NB4 (cell line): ENCODE measurements around the gene BUB1.
"Not testable (repeated sequence)": the region's sequence is repeated elsewhere in the genome, so short reads cannot be mapped to it uniquely, and the experiment has no call there.

ENCODE experiments used
- DNase-seq: peaks from one replicate; pipeline ENCODE4 v3.0.0; 2010; ENCODE audit warnings: low read depth
- H3K4me3 ChIP-seq: one replicate; pipeline ENCODE4 v1.5.1; 2011; ENCODE audit warnings: mild to moderate bottlenecking, low read depth, low read length, moderate library complexity
- MYC ChIP-seq: IDR thresholded peaks from 2 replicates; pipeline ENCODE4 v1.6.1; 2011; ENCODE audit warnings: low read depth, low read length
- POLR2A ChIP-seq: IDR thresholded peaks from 2 replicates; pipeline ENCODE4 v1.6.1; 2011; ENCODE audit warnings: mild to moderate bottlenecking; ENCODE audit not compliant: insufficient read length; ENCODE audit errors: extremely low read depth
- TF ChIP-seq, protein P1 (sequence below): IDR thresholded peaks from one replicate; pipeline ENCODE4 v1.5.1; 2012; ENCODE audit warnings: low read depth, low read length
- TF ChIP-seq, protein P2 (sequence below): IDR thresholded peaks from 2 replicates; pipeline ENCODE4 v1.6.1; 2011; ENCODE audit warnings: low read depth, low read length

BUB1 gene

GRCh38 chr2:110691612-110692258 lies 13.9 kb upstream of the BUB1 start:
- no peak for DNase-seq
- TF ChIP-seq MYC = no peak
- TF ChIP-seq, protein P1, sequence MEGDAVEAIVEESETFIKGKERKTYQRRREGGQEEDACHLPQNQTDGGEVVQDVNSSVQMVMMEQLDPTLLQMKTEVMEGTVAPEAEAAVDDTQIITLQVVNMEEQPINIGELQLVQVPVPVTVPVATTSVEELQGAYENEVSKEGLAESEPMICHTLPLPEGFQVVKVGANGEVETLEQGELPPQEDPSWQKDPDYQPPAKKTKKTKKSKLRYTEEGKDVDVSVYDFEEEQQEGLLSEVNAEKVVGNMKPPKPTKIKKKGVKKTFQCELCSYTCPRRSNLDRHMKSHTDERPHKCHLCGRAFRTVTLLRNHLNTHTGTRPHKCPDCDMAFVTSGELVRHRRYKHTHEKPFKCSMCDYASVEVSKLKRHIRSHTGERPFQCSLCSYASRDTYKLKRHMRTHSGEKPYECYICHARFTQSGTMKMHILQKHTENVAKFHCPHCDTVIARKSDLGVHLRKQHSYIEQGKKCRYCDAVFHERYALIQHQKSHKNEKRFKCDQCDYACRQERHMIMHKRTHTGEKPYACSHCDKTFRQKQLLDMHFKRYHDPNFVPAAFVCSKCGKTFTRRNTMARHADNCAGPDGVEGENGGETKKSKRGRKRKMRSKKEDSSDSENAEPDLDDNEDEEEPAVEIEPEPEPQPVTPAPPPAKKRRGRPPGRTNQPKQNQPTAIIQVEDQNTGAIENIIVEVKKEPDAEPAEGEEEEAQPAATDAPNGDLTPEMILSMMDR = no peak
- no peak overlapping the region for H3K4me3 ChIP-seq

DNA sequence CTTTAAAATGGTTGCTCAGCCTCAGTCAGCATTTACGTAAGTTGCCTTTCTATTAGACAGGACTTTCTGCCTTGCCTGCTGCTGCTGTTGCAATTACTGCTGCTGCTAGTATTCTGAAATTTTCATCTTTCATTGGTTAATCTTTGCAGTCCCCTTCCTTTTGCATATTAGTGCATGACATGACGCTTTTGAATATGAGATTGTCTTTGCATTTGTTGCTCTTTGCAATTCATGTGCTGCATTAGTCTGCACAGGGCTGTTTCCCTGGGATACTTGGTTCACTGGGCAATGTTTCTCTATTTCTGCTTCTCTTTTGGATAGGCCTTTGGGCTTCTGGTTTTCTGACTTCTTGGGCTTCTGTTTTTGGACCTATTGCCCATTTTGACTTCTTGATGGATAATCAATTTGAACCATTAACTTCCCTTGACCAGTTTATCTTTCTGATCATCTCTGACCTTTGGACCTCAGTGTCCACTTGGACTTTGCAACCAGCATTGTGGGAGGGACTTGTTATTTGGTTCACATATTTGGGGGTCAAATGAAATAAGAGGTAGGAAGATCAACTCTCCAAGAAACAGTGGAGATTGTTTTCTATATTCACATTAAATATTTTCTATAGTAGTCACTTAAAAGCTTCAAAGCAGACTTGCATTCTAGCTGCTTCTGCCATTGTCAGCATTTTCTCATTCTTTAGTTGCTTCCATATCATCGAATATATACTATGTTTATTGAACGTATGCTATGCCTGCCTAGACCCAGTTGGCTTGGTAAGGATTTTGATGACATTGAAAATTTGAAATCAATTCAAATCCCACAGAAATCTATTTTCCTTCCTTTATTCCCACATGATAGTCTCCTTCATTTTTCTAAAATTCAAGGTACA lies 12.5 kb upstream of the BUB1 start:
- no peak overlapping the region for H3K4me3 ChIP-seq
- DNase-seq = no peak
- no peak for TF ChIP-seq MYC
- TF ChIP-seq, protein P1 = no peak
- TF ChIP-seq, protein P2, sequence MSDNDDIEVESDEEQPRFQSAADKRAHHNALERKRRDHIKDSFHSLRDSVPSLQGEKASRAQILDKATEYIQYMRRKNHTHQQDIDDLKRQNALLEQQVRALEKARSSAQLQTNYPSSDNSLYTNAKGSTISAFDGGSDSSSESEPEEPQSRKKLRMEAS = no peak
- no peak for TF ChIP-seq POLR2A

- H3K4me3 ChIP-seq = no peak overlapping the region
- no peak for DNase-seq
- no peak for TF ChIP-seq POLR2A
- TF ChIP-seq, protein P1 = no peak
- no peak for TF ChIP-seq MYC
- TF ChIP-seq, protein P2 = no peak
Observed at GRCh38 chr2:110688594-110689091, 10.8 kb upstream of the BUB1 start.

DNA sequence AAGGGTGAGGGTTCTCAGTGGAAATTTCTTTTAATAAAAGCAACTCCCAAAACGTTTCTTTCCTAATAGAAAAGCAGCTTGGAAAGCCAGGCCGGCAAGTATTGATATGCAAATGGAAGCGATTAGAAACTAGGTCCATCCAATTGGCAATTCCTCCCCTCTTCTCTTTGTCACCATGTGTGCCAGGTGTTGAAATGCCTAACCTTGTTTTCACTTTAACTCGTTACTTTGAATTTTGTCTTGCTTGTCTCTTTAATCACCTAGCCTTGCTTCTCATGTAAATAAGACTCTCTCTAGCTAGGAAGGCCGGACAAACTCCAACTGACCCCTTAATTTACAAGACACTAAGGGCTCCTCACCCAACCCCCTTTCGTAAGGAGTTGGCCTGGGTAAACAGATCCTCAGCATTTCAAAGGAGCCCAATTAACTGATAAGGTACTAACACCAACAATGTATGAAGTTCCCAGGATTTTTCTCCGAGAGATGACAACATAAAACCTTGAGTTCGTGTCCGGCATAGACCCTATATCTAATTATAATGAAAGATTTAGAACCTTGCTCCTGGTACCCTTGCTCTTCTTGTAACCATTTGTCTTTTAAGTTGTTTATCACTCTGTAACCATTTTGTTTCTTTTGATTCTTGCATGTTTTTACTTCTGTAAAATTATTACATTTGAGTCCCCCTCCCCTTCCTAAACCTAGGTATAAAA lies 10.1 kb upstream of the BUB1 start:
- not testable (repeated sequence) for H3K4me3 ChIP-seq, DNase-seq

DNA sequence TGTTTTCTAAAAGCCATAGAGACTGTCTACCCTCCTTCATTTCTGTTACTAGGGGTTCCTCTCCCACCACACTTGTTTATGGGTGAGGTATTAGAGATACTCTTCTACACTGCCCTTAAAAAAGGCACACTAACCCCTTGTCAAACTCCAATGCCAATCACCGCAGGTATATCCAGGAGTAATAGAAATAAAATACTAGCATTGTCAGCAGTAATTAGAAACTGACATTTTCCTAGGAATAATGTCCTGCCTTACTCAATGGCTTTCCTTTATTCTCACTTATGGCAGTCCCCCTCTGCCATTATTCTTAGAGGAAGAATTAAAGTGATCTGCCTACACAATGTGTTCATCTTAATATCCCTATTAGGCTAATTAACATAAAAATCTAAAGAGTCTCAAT lies 5.0 kb upstream of the BUB1 start:
- no peak for TF ChIP-seq MYC
- TF ChIP-seq, protein P1 = no peak
- TF ChIP-seq, protein P2 = no peak
- no peak for TF ChIP-seq POLR2A
- no peak for DNase-seq
- H3K4me3 ChIP-seq = no peak overlapping the region

DNA sequence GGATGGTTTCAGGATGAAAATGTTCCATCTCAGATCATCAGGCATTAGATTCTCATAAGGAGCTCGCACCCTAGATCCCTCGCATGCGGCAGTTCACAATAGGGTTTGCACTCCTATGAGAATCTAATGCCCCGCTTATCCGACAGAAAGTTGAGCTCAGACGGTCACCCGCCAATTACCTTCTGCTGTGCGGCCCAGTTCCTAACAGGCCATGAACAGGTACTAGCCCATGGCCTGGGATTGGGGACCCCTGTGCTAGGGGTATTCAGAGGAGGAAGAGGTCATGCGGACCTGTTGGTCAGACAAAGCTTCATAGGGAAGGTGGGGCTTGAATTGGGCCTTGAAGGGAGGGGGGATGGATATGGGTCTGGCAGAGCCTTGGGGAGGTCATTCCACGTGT lies 4.4 kb upstream of the BUB1 start:
- no peak for DNase-seq
- no peak overlapping the region for H3K4me3 ChIP-seq
- TF ChIP-seq, protein P2 = no peak
- no peak for TF ChIP-seq MYC
- TF ChIP-seq, protein P1 = no peak
- no peak for TF ChIP-seq POLR2A
